Osteoblast (primary cell): ENCODE measurements around the gene LY6G6F. TPM values are rescaled to one million over a fixed set of nuclear protein-coding genes. Genes with fewer than 3 reads are reported as not detected.

Experiments
- DNase-seq: peaks from one replicate; pipeline ENCODE4 v3.0.0; 2011; ENCODE audit warnings: low spot score, mixed read lengths; ENCODE audit not compliant: insufficient read length; ENCODE audit errors: missing footprints
- H2AFZ ChIP-seq: 2 replicates; pipeline ENCODE4 v1.6.0; 2011; ENCODE audit warnings: mild to moderate bottlenecking, low read length
- H3K27ac ChIP-seq: 2 replicates; pipeline ENCODE4 v1.5.1; 2011; ENCODE audit warnings: mild to moderate bottlenecking, low read depth, low read length, moderate library complexity
- H3K27me3 ChIP-seq: 2 replicates; pipeline ENCODE4 v1.6.0; 2012; ENCODE audit warnings: mild to moderate bottlenecking, control low read depth, inconsistent platforms, low read length, moderate library complexity; ENCODE audit not compliant: insufficient read depth
- H3K36me3 ChIP-seq: 2 replicates; pipeline ENCODE4 v1.5.1; 2011; ENCODE audit warnings: mild to moderate bottlenecking, low read length, control low read depth, moderate library complexity; ENCODE audit not compliant: insufficient read depth
- H3K4me1 ChIP-seq: 2 replicates; pipeline ENCODE4 v1.5.1; 2011; ENCODE audit warnings: mild to moderate bottlenecking, low read length, control low read depth, moderate library complexity; ENCODE audit not compliant: insufficient read depth
- H3K4me2 ChIP-seq: 2 replicates; pipeline ENCODE4 v1.6.0; 2011; ENCODE audit warnings: mild to moderate bottlenecking, low read length; ENCODE audit not compliant: insufficient read depth
- H3K4me3 ChIP-seq: fragments of 200-600 bp; sonication (generic); 3 replicates; pipeline ENCODE4 v1.5.1; 2012; ENCODE audit warnings: mild to moderate bottlenecking, low read length, inconsistent platforms; ENCODE audit not compliant: insufficient read depth
- H3K79me2 ChIP-seq: 2 replicates; pipeline ENCODE4 v1.6.0; 2012; ENCODE audit warnings: mild to moderate bottlenecking, low read length, control low read depth, inconsistent platforms; ENCODE audit not compliant: insufficient read depth
- H3K9me3 ChIP-seq: 2 replicates; pipeline ENCODE4 v1.5.1; 2011; ENCODE audit warnings: low read depth, low read length, control low read depth
- H4K20me1 ChIP-seq: 2 replicates; pipeline ENCODE4 v1.6.0; 2012; ENCODE audit warnings: mild to moderate bottlenecking, low read length, control low read depth; ENCODE audit not compliant: insufficient read depth
- CTCF ChIP-seq: IDR thresholded peaks from 2 replicates; pipeline ENCODE4 v1.5.1; 2011; ENCODE audit warnings: mild to moderate bottlenecking, low read depth, low read length, moderate library complexity; ENCODE audit errors: extremely low read depth
- small RNA-seq: library from RNA; depleted of rRNA; stranded (forward); fragments of <200 nt; gene quantifications from one replicate; pipeline ENCODE3, GENCODE V24; 2012
- total RNA-seq: library from RNA; depleted of rRNA; stranded (reverse); fragments of >200 nt; gene quantifications from 2 replicates; pipeline ENCODE4 v1.2.3, GENCODE V29; 2012

The LY6G6F gene
- total RNA-seq, 1 donor = not detected

GRCh38 chr6:31750411-31751022 lies 43.9 kb downstream of the LY6G6F start:
- no peak overlapping the region for H3K4me3 ChIP-seq
- peaks cover 17% of the 10 kb centered on the region for H3K4me1 ChIP-seq
- H3K27me3 ChIP-seq = no peaks in the 10 kb centered on the region
- peak; percentile 66 for DNase-seq
- H3K79me2 ChIP-seq = no peaks in the 10 kb centered on the region
- no peaks in the 10 kb centered on the region for H3K9me3 ChIP-seq
- H3K36me3 ChIP-seq = peaks cover 12% of the 10 kb centered on the region
- peak overlapping the region; percentile 35 for H2AFZ ChIP-seq
- no peak overlapping the region for H3K4me2 ChIP-seq
- no peak for TF ChIP-seq CTCF
- H3K27ac ChIP-seq = no peak overlapping the region
- no peaks in the 10 kb centered on the region for H4K20me1 ChIP-seq

- peak overlapping the region; percentile 20 for H3K4me3 ChIP-seq
- no peaks in the 10 kb centered on the region for H3K27me3 ChIP-seq
- no peaks in the 10 kb centered on the region for H4K20me1 ChIP-seq
- peak; percentile 86 for DNase-seq
- H3K9me3 ChIP-seq = no peaks in the 10 kb centered on the region
- no peak overlapping the region for H2AFZ ChIP-seq
- peak overlapping the region; percentile 74 for H3K4me2 ChIP-seq
- H3K4me1 ChIP-seq = peaks cover 12% of the 10 kb centered on the region
- no peak for TF ChIP-seq CTCF
- H3K36me3 ChIP-seq = peaks cover 7% of the 10 kb centered on the region
- H3K27ac ChIP-seq = peak overlapping the region; percentile 71
- no peaks in the 10 kb centered on the region for H3K79me2 ChIP-seq
Observed at GRCh38 chr6:31752739-31753319, 46.2 kb downstream of the LY6G6F start.

GRCh38 chr6:31758281-31758680 lies 51.6 kb downstream of the LY6G6F start:
- Histone ChIP-seq H4K20me1 (no peaks in the 10 kb centered on the region), H3K9me3 (no peaks in the 10 kb centered on the region), H3K27me3 (no peaks in the 10 kb centered on the region), H3K4me3 (no peak overlapping the region), H2AFZ (no peak overlapping the region), H3K4me2 (no peak overlapping the region), H3K27ac (no peak overlapping the region), H3K79me2 (no peaks in the 10 kb centered on the region), H3K36me3 (peaks cover 25% of the 10 kb centered on the region), H3K4me1 (peaks cover 1% of the 10 kb centered on the region)
- TF ChIP-seq CTCF = no peak
- no peak for DNase-seq

Small RNAs within 50 kb of the gene (small RNA-seq; reads per million reads assigned to genes)
- gene LY6G6D (not detected), gene MIR4646 (0.22 reads per million), gene RF00019 (not detected), gene RNU6-850P (not detected)

Other genes starting within 250 kb of the LY6G6F start
- 12.7 and 14.1 TPM in 2 replicates for gene MICB, start 208.7 kb upstream of the LY6G6F start, total RNA-seq
- not detected in 2 replicates for gene MCCD1, start 177.9 kb upstream of the LY6G6F start, total RNA-seq
- gene DDX39B, start 164.9 kb upstream of the LY6G6F start, total RNA-seq = 240 and 262 TPM in 2 replicates
- 2.2 and 2.9 TPM in 2 replicates for gene ATP6V1G2, start 160.3 kb upstream of the LY6G6F start, total RNA-seq
- 43.6 and 56.8 TPM in 2 replicates for gene NFKBIL1, start 159.3 kb upstream of the LY6G6F start, total RNA-seq
- gene LTA, start 134.6 kb upstream of the LY6G6F start, total RNA-seq = not detected in 2 replicates
- not detected in 2 replicates for gene TNF, start 131.3 kb upstream of the LY6G6F start, total RNA-seq
- gene LTB, start 124.4 kb upstream of the LY6G6F start, total RNA-seq = 0.29 TPM in 1 of 2 replicates, not detected in the other
- gene LST1, start 120.6 kb upstream of the LY6G6F start, total RNA-seq = 0.29 TPM in 1 of 2 replicates, not detected in the other
- not detected in 2 replicates for gene NCR3, start 113.9 kb upstream of the LY6G6F start, total RNA-seq
- gene AIF1, start 91.6 kb upstream of the LY6G6F start, total RNA-seq = 0.36 TPM in 1 of 2 replicates, not detected in the other
- 49.2 and 52.2 TPM in 2 replicates for gene PRRC2A, start 86.2 kb upstream of the LY6G6F start, total RNA-seq
- 175 and 183 TPM in 2 replicates for gene BAG6, start 54.2 kb upstream of the LY6G6F start, total RNA-seq
- gene APOM, start 51.0 kb upstream of the LY6G6F start, total RNA-seq = 1.1 and 1.2 TPM in 2 replicates
- 21.2 and 21.7 TPM in 2 replicates for gene C6orf47, start 46.1 kb upstream of the LY6G6F start, total RNA-seq
- gene GPANK1, start 41.9 kb upstream of the LY6G6F start, total RNA-seq = 22.1 and 23.9 TPM in 2 replicates
- gene CSNK2B, start 40.8 kb upstream of the LY6G6F start, total RNA-seq = 124 and 150 TPM in 2 replicates
- gene LY6G5B, start 36.9 kb upstream of the LY6G6F start, total RNA-seq = 4.1 and 5.4 TPM in 2 replicates
- 0.59 and 0.72 TPM in 2 replicates for gene LY6G5C, start 25.8 kb upstream of the LY6G6F start, total RNA-seq
- gene ABHD16A, start 3.5 kb upstream of the LY6G6F start, total RNA-seq = 41.0 and 43.4 TPM in 2 replicates
- not detected in 2 replicates for gene LY6G6D, start 8.5 kb downstream of the LY6G6F start, total RNA-seq
- gene LY6G6C, start 14.9 kb downstream of the LY6G6F start, total RNA-seq = not detected in 2 replicates
- not detected in 2 replicates for gene MPIG6B, start 16.5 kb downstream of the LY6G6F start, total RNA-seq
- gene DDAH2, start 22.4 kb downstream of the LY6G6F start, total RNA-seq = 96.6 and 97.5 TPM in 2 replicates
- 502 and 581 TPM in 2 replicates for gene CLIC1, start 29.7 kb downstream of the LY6G6F start, total RNA-seq
- gene MSH5, start 33.1 kb downstream of the LY6G6F start, total RNA-seq = 12.4 and 13.0 TPM in 2 replicates
- gene SAPCD1, start 55.8 kb downstream of the LY6G6F start, total RNA-seq = 0.59 and 1.4 TPM in 2 replicates
- 0.29 and 0.36 TPM in 2 replicates for gene VWA7, start 70.5 kb downstream of the LY6G6F start, total RNA-seq
- 40.1 and 42.0 TPM in 2 replicates for gene VARS1, start 88.9 kb downstream of the LY6G6F start, total RNA-seq
- 18.3 and 22.4 TPM in 2 replicates for gene LSM2, start 100.1 kb downstream of the LY6G6F start, total RNA-seq
- 0.29 and 0.72 TPM in 2 replicates for gene HSPA1L, start 108.4 kb downstream of the LY6G6F start, total RNA-seq
- 33.3 and 36.9 TPM in 2 replicates for gene HSPA1A, start 108.7 kb downstream of the LY6G6F start, total RNA-seq
- 45.7 and 59.7 TPM in 2 replicates for gene HSPA1B, start 120.9 kb downstream of the LY6G6F start, total RNA-seq
- 114 and 117 TPM in 2 replicates for gene NEU1, start 156.0 kb downstream of the LY6G6F start, total RNA-seq
- not detected in 2 replicates for gene SLC44A4, start 172.1 kb downstream of the LY6G6F start, total RNA-seq
- gene EHMT2, start 190.8 kb downstream of the LY6G6F start, total RNA-seq = 40.1 and 40.9 TPM in 2 replicates
- gene ZBTB12, start 195.2 kb downstream of the LY6G6F start, total RNA-seq = 2.1 and 3.6 TPM in 2 replicates
- gene C2, start 220.9 kb downstream of the LY6G6F start, total RNA-seq = 12.7 and 18.0 TPM in 2 replicates
- gene CFB, start 239.2 kb downstream of the LY6G6F start, total RNA-seq = 16.5 and 26.8 TPM in 2 replicates